PC-9 (cell line): ENCODE data around the gene RNU1-2. TPM values are rescaled to one million over a fixed set of nuclear protein-coding genes. Genes with fewer than 3 reads are reported as not detected.
A peak's percentile ranks its signal among the peaks of the same experiment; 100 is the strongest.
"Not testable (repeated sequence)": the region's sequence is repeated elsewhere in the genome, so short reads cannot be mapped to it uniquely, and the experiment has no call there.

ENCODE experiments used
- BruUV-seq: library from RNA; stranded (reverse); fragments of 400-500 nt; replicated peaks from 2 replicates; lab custom pipeline; 2021; lab: Mats Ljungman, UMichigan
- CTCF ChIA-PET: fragments of 300-600 bp; sonication (Branson Sonifier 250); formaldehyde crosslinking; loops from one replicate; lab custom pipeline; 2022; ENCODE audit warnings: antibody characterized with exemption; lab: Charles Lee
- POLR2A ChIA-PET: fragments of 300-600 bp; sonication (Branson Sonifier 250); formaldehyde crosslinking; loops from one replicate; lab custom pipeline; 2022; ENCODE audit warnings: antibody characterized with exemption; ENCODE audit not compliant: unreplicated experiment; lab: Charles Lee
- DNase-seq, 2 experiments: peaks; one replicate each; pipeline versions ENCODE4 v3.0.0 to v3.0.0-alpha.2; 2015 to 2022; ENCODE audit warnings: mixed read lengths in 1 of 2
- H2AFZ ChIP-seq: fragments of 200-600 bp; sonication (generic); 2 replicates; pipeline ENCODE4 v1.8.1; 2017; ENCODE audit warnings: antibody characterized with exemption
- H3F3A ChIP-seq: fragments of 200-600 bp; sonication (generic); 2 replicates; pipeline ENCODE4 v1.8.1; 2017; ENCODE audit warnings: antibody characterized with exemption, mild to moderate bottlenecking, low read depth; ENCODE audit not compliant: insufficient read depth
- H3K27ac ChIP-seq: fragments of 200-600 bp; sonication (generic); 2 replicates; pipeline ENCODE4 v1.6.1; 2016; ENCODE audit warnings: mixed run types
- H3K27me3 ChIP-seq: fragments of 200-600 bp; sonication (generic); 2 replicates; pipeline ENCODE4 v1.6.1; 2016; ENCODE audit warnings: low read depth, mixed run types; ENCODE audit not compliant: insufficient read depth
- H3K36me3 ChIP-seq: fragments of 200-600 bp; sonication (generic); 2 replicates; pipeline ENCODE4 v1.6.1; 2016; ENCODE audit warnings: low read depth, mixed run types
- H3K4me1 ChIP-seq: fragments of 200-600 bp; sonication (generic); replicated peaks from 2 replicates; pipeline ENCODE4 v1.6.1; 2016; ENCODE audit warnings: mixed run types; ENCODE audit not compliant: insufficient read depth
- H3K4me2 ChIP-seq: fragments of 200-600 bp; sonication (generic); 2 replicates; pipeline ENCODE4 v1.6.1; 2017; ENCODE audit warnings: mixed run types
- H3K4me3 ChIP-seq: fragments of 200-600 bp; sonication (generic); 2 replicates; pipeline ENCODE4 v1.6.1; 2016; ENCODE audit warnings: mixed run types
- H3K79me2 ChIP-seq: fragments of 200-600 bp; sonication (generic); 2 replicates; pipeline ENCODE4 v1.6.1; 2017; ENCODE audit warnings: low read depth, mixed run types
- H3K9me2 ChIP-seq: fragments of 200-600 bp; sonication (generic); 2 replicates; pipeline ENCODE4 v1.8.1; 2017; ENCODE audit warnings: mild to moderate bottlenecking; ENCODE audit not compliant: insufficient read depth
- H3K9me3 ChIP-seq: fragments of 200-600 bp; sonication (generic); 2 replicates; pipeline ENCODE4 v1.8.1; 2016; ENCODE audit warnings: low read depth; ENCODE audit not compliant: insufficient read depth
- H4K20me1 ChIP-seq: fragments of 200-600 bp; sonication (generic); 2 replicates; pipeline ENCODE4 v1.8.1; 2017; ENCODE audit not compliant: insufficient read depth
- CTCF ChIP-seq: fragments of 200-600 bp; sonication (generic); conservative IDR thresholded peaks from 2 replicates; pipeline ENCODE4 v1.6.1; 2017; ENCODE audit warnings: mixed run types, antibody characterized with exemption, mild to moderate bottlenecking, moderate library complexity
- EZH2 ChIP-seq: fragments of 200-600 bp; sonication (generic); IDR thresholded peaks from 2 replicates; pipeline ENCODE4 v1.8.0; 2017; ENCODE audit warnings: antibody characterized with exemption, low read depth
- intact Hi-C: fragments of 100-400 bp; cut with micrococcal nuclease; formaldehyde crosslinking; loops from one replicate; pipeline ENCODE4 v1.10.0; 2022; ENCODE audit not compliant: unreplicated experiment
- total RNA-seq: library from RNA; stranded (reverse); gene quantifications from 2 replicates; pipeline ENCODE4 v1.2.3, GENCODE V29; 2021

The RNU1-2 gene
- total RNA-seq, 1 experiment from 2014 or later = 1,333 TPM

GRCh38 chr1:16900751-16901150 lies 5.0 kb downstream of the RNU1-2 start:
- Histone ChIP-seq H3K4me3 (no peak overlapping the region), H2AFZ (no peak overlapping the region), H3K4me2 (no peak overlapping the region), H3K27ac (no peak overlapping the region), H3K36me3 (no peaks in the 10 kb centered on the region), H3F3A (peaks cover 29% of the 10 kb centered on the region), H3K4me1 (peaks cover 9% of the 10 kb centered on the region), H3K27me3 (no peaks in the 10 kb centered on the region), H4K20me1 (no peaks in the 10 kb centered on the region), H3K9me3 (no peaks in the 10 kb centered on the region), H3K79me2 (no peaks in the 10 kb centered on the region), H3K9me2 (no peaks in the 10 kb centered on the region)
- CTCF ChIA-PET = no interaction called here
- DNase-seq = no peak
- POLR2A ChIA-PET = no interaction called here
- TF ChIP-seq EZH2 (no peak), CTCF (no peak)
- intact Hi-C loops = loop anchor here (5.0 kb wide), 1 partner anchor 152 kb away; the partner anchor contains the start of gene SDHB
- no TSS peak for BruUV-seq

GRCh38 chr1:16901371-16901770 lies 5.6 kb downstream of the RNU1-2 start:
- H3K4me2 ChIP-seq, H3K27me3 ChIP-seq, H3K4me3 ChIP-seq, H3K9me2 ChIP-seq, BruUV-seq, POLR2A ChIA-PET, H3K27ac ChIP-seq, CTCF ChIA-PET, H3K36me3 ChIP-seq, H3K4me1 ChIP-seq, DNase-seq, H2AFZ ChIP-seq, H3K9me3 ChIP-seq, H4K20me1 ChIP-seq, H3K79me2 ChIP-seq: not testable (repeated sequence)
- H3F3A ChIP-seq = peaks cover 29% of the 10 kb centered on the region
- intact Hi-C loops = loop anchor here (5.0 kb wide), 1 partner anchor 151 kb away; the partner anchor contains the start of gene SDHB

GRCh38 chr1:16903054-16903453 lies 7.3 kb downstream of the RNU1-2 start:
- ChIA-PET POLR2A (no interaction called here), CTCF (interaction anchor here (0.5 to 0.6 kb wide), 2 partner anchors 29 to 37 kb away, joined by 4 to 5 read pairs; no protein-coding TSS in a partner anchor)
- H3K4me3 ChIP-seq = peak overlapping the region; percentile 65; the same call in 1 of the 2 replicates
- peak overlapping the region; percentile 73; the same call in 1 of the 2 replicates for H2AFZ ChIP-seq
- H3K79me2 ChIP-seq = no peaks in the 10 kb centered on the region
- no peaks in the 10 kb centered on the region for H3K36me3 ChIP-seq
- H3K9me2 ChIP-seq = no peaks in the 10 kb centered on the region
- H3K4me1 ChIP-seq = peaks cover 9% of the 10 kb centered on the region
- DNase-seq = peak in 1 of 2 experiments; percentile 8
- H3K4me2 ChIP-seq = peak overlapping the region; percentile 79
- TF ChIP-seq EZH2 = no peak
- TF ChIP-seq CTCF = no peak
- no peaks in the 10 kb centered on the region for H4K20me1 ChIP-seq
- peaks cover 20% of the 10 kb centered on the region for H3F3A ChIP-seq
- H3K27ac ChIP-seq = peak overlapping the region; percentile 96
- intact Hi-C loops = loop anchor here (5.0 kb wide), 1 partner anchor 149 kb away; the partner anchor contains the start of gene SDHB
- no peaks in the 10 kb centered on the region for H3K27me3 ChIP-seq
- no TSS peak for BruUV-seq
- H3K9me3 ChIP-seq = no peaks in the 10 kb centered on the region
